BJ (cell line): ENCODE measurements around the gene PHACTR1. TPM values are rescaled to one million over a fixed set of nuclear protein-coding genes. Genes with fewer than 3 reads are reported as not detected.
"Not testable (repeated sequence)": the region's sequence is repeated elsewhere in the genome, so short reads cannot be mapped to it uniquely, and the experiment has no call there.

ENCODE experiments used
- CTCF ChIA-PET: fragments of 350-600 bp; formaldehyde crosslinking; extraction: SDS; loops from one replicate; lab custom pipeline; 2021; ENCODE audit warnings: antibody characterized with exemption, inconsistent platforms; lab: Yijun Ruan, JAX
- POLR2A ChIA-PET: fragments of 300-600 bp; sonication (Branson Sonifier 250); formaldehyde crosslinking; extraction: SDS; loops from one replicate; lab custom pipeline; 2021; ENCODE audit warnings: antibody characterized with exemption; lab: Charles Lee
- DNase-seq: peaks from one replicate; pipeline ENCODE4 v3.0.0-alpha.2; 2011; ENCODE audit warnings: low read depth
- H3K27me3 ChIP-seq: 2 replicates; pipeline ENCODE4 v1.6.0; 2011; ENCODE audit warnings: low read length; ENCODE audit not compliant: control insufficient read depth, insufficient read depth
- H3K36me3 ChIP-seq: 2 replicates; pipeline ENCODE4 v1.5.1; 2011; ENCODE audit warnings: low read length; ENCODE audit not compliant: control insufficient read depth, insufficient read depth
- H3K4me3 ChIP-seq: 2 replicates; pipeline ENCODE4 v1.5.1; 2011; ENCODE audit warnings: low read depth, mild to moderate bottlenecking, control low read depth, low read length
- polyA plus RNA-seq: library from polyadenylated mRNA; depleted of rRNA; stranded (reverse); fragments of >200 nt; gene quantifications from 2 replicates; pipeline ENCODE4 v1.2.3, GENCODE V29; 2011
- TF ChIP-seq, protein P1 (sequence below): IDR thresholded peaks from 2 replicates; pipeline ENCODE4 v1.5.1; 2011; ENCODE audit warnings: low read depth, mild to moderate bottlenecking, control low read depth, inconsistent platforms, low read length, moderate library complexity; ENCODE audit not compliant: insufficient read depth

PHACTR1 gene
- polyA plus RNA-seq, 1 experiment, result 0.40 TPM

DNA sequence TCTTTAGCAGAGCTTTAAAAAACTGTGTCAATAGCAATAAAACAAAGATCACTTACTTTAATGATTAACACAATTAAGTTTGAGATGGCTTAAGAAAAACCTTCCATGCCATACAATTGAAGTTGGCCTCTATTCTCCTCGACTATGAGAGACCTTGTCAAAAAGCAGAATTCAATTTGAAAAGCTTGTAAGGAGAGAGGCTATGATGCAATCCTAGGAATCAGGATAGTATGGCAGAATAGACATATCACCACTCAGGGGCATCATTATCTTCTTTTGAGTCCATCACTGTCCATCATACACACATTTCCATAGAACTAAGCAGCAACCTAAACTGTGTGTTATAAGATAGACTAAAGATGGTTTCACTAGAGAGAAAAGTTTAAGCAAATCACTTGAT lies 594.6 kb downstream of the PHACTR1 start:
- Histone ChIP-seq H3K27me3 (no peaks in the 10 kb centered on the region), H3K36me3 (no peaks in the 10 kb centered on the region), H3K4me3 (no peak overlapping the region)
- POLR2A ChIA-PET, result no interaction called here
- no peak for DNase-seq
- CTCF ChIA-PET, result interaction anchor here (1.2 to 1.6 kb wide), 2 partner anchors 11 to 358 kb away, joined by 3 to 4 read pairs; no protein-coding TSS in a partner anchor
- TF ChIP-seq, protein P1, sequence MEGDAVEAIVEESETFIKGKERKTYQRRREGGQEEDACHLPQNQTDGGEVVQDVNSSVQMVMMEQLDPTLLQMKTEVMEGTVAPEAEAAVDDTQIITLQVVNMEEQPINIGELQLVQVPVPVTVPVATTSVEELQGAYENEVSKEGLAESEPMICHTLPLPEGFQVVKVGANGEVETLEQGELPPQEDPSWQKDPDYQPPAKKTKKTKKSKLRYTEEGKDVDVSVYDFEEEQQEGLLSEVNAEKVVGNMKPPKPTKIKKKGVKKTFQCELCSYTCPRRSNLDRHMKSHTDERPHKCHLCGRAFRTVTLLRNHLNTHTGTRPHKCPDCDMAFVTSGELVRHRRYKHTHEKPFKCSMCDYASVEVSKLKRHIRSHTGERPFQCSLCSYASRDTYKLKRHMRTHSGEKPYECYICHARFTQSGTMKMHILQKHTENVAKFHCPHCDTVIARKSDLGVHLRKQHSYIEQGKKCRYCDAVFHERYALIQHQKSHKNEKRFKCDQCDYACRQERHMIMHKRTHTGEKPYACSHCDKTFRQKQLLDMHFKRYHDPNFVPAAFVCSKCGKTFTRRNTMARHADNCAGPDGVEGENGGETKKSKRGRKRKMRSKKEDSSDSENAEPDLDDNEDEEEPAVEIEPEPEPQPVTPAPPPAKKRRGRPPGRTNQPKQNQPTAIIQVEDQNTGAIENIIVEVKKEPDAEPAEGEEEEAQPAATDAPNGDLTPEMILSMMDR, result no peak

DNA sequence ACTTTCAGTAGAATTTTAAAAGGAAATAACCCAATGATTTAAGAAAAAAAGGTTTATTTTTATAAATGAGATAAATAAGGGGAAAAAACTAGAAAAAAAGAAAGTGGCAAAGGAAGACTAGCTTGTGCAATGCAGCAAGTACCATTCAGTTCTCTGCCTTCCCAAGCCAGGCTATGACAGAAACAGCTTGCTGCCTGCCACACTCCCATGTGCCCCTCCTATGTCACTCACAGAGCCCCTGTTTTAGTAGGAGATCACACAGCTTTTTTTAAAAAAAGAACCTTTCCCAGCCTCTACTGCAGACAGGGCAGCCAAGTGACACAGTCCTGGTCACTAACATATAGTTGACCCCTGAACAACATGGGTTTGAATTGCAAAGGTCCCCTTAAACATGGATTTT lies 598.2 kb downstream of the PHACTR1 start:
- POLR2A ChIA-PET, result no interaction called here
- CTCF ChIA-PET, result interaction anchor here (0.7 to 1.3 kb wide), 4 partner anchors 11 to 17 kb away, joined by 3 to 5 read pairs (median 3); no protein-coding TSS in a partner anchor
- peaks cover 3% of the 10 kb centered on the region; the same call in 1 of the 2 replicates for H3K36me3 ChIP-seq

GRCh38 chr6:13315896-13316295 lies 599.3 kb downstream of the PHACTR1 start:
- H3K36me3 ChIP-seq, result peaks cover 5% of the 10 kb centered on the region
- POLR2A ChIA-PET, result no interaction called here
- CTCF ChIA-PET, result interaction anchor here (0.7 to 1.3 kb wide), 2 partner anchors 14 to 33 kb away, joined by 3 read pairs; no protein-coding TSS in a partner anchor
- no peak overlapping the region for H3K4me3 ChIP-seq
- TF ChIP-seq, protein P1, result no peak
- no peak for DNase-seq
- H3K27me3 ChIP-seq, result no peaks in the 10 kb centered on the region

More for the DNA sequence above, 598.2 kb downstream of the PHACTR1 start:
- DNase-seq, result no peak
- H3K4me3 ChIP-seq, result no peak overlapping the region
- H3K27me3 ChIP-seq, result no peaks in the 10 kb centered on the region
- TF ChIP-seq, protein P1, result no peak

GRCh38 chr6:13318821-13319220 lies 602.3 kb downstream of the PHACTR1 start:
- H3K4me3 ChIP-seq, result no peak overlapping the region
- no peak for DNase-seq
- ChIA-PET CTCF (no interaction called here), POLR2A (no interaction called here)
- peaks cover 8% of the 10 kb centered on the region for H3K36me3 ChIP-seq
- TF ChIP-seq, protein P1, result no peak
- no peaks in the 10 kb centered on the region for H3K27me3 ChIP-seq

DNA sequence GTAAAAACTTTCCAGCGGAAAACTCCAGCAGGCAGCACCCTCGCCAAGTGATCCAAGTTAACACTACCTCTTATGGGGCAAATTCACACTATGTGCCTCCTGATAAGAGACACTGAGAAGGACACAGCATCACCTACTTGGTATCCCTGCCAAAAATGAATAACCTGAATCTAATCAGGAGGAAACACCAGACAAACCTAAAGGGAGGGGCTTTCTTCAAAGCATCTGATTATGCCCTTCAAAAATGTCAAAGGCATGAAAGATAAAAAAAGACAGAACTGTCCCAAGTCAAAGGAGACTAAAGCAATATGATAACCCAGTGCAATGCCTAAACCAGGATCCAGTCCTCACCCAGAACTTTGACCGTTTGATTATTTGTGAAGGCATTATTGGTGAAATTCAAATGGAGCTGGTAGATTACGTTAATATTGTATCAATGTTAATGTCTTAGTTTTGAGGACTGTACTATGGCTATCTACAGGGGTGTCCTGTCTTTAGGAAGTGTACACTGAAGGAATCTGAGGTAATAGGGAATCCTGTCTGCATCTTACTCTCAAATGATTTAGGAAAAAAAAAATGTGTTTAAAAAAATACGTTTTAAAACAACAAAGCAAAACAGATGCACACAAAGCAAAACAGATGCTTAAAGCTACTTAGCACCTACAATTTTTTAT lies 603.5 kb downstream of the PHACTR1 start:
- peaks cover 8% of the 10 kb centered on the region for H3K36me3 ChIP-seq
- POLR2A ChIA-PET, result no interaction called here

DNA sequence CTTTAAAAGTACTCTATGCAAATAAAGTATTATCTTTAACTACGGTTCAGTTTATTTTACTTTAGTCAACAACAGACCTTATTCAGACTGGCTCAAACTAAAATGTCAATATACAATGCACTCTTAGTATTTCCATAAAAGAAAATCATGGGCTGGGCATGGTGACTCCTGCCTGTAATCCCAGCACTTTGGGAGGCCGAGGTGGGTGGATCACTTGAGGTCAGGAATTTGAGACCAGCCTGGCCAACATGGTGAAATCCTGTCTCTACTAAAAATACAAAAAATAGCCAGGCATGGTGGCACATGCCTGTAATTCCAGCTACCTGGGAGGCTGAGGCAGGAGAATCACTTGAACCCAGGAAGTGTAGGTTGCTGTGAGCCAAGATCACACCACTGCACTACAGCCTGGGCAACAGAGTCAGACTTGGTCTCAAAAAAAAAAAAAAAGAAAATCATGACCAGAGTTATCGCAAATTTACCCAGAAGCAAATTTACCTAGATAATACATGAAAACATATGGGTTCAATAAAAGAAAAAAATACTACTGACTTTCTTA lies 609.5 kb downstream of the PHACTR1 start:
- H3K27me3 ChIP-seq, DNase-seq, CTCF ChIA-PET, H3K4me3 ChIP-seq, POLR2A ChIA-PET, H3K36me3 ChIP-seq: not testable (repeated sequence)

More for the DNA sequence above, 603.5 kb downstream of the PHACTR1 start:
- DNase-seq, result no peak
- CTCF ChIA-PET, result interaction anchor here (0.7 to 0.9 kb wide), 3 partner anchors 125 to 264 kb away, joined by 3 to 6 read pairs (median 5); no protein-coding TSS in a partner anchor
- TF ChIP-seq, protein P1, result no peak
- H3K27me3 ChIP-seq, result no peaks in the 10 kb centered on the region
- no peak overlapping the region for H3K4me3 ChIP-seq
